LNCaP clone FGC (cell line): ENCODE measurements around the gene ATP5F1B.
"Not testable (repeated sequence)": the region's sequence is repeated elsewhere in the genome, so short reads cannot be mapped to it uniquely, and the experiment has no call there.

Experiments used
- DNase-seq: peaks from one replicate; pipeline ENCODE4 v3.0.0-alpha.2; 2011; ENCODE audit warnings: low read depth
- H3K4me3 ChIP-seq: 2 replicates; pipeline ENCODE4 v1.5.1; 2011; ENCODE audit warnings: mild to moderate bottlenecking, low read depth, low read length, control low read depth
- CTCF ChIP-seq: IDR thresholded peaks from 2 replicates; pipeline ENCODE4 v1.5.1; 2012; ENCODE audit warnings: mild to moderate bottlenecking; ENCODE audit not compliant: control insufficient read depth, insufficient read depth; ENCODE audit errors: extremely low read depth

ATP5F1B gene

GRCh38 chr12:56668197-56668457, 22.3 kb upstream of the ATP5F1B start:
- no peak for DNase-seq
- TF ChIP-seq CTCF: no peak
- no peak overlapping the region for H3K4me3 ChIP-seq

GRCh38 chr12:56661979-56662638, 16.3 kb upstream of the ATP5F1B start:
- DNase-seq: no peak
- no peak for TF ChIP-seq CTCF

GRCh38 chr12:56661560-56661959, 15.8 kb upstream of the ATP5F1B start:
- no peak for DNase-seq

More at GRCh38 chr12:56661979-56662638, 16.3 kb upstream of the ATP5F1B start:
- no peak overlapping the region for H3K4me3 ChIP-seq

GRCh38 chr12:56658921-56659320, 13.1 kb upstream of the ATP5F1B start:
- DNase-seq: no peak
- no peak overlapping the region for H3K4me3 ChIP-seq
- TF ChIP-seq CTCF: no peak

More at GRCh38 chr12:56661560-56661959, 15.8 kb upstream of the ATP5F1B start:
- no peak overlapping the region for H3K4me3 ChIP-seq
- no peak for TF ChIP-seq CTCF

GRCh38 chr12:56657416-56658379, 11.9 kb upstream of the ATP5F1B start:
- TF ChIP-seq CTCF: no peak
- DNase-seq: no peak

GRCh38 chr12:56653781-56654180, 8.0 kb upstream of the ATP5F1B start:
- not testable (repeated sequence) for DNase-seq

More at GRCh38 chr12:56657416-56658379, 11.9 kb upstream of the ATP5F1B start:
- no peak overlapping the region for H3K4me3 ChIP-seq

GRCh38 chr12:56648023-56648422, 2.2 kb upstream of the ATP5F1B start:
- DNase-seq, H3K4me3 ChIP-seq: not testable (repeated sequence)

More at GRCh38 chr12:56653781-56654180, 8.0 kb upstream of the ATP5F1B start:
- not testable (repeated sequence) for H3K4me3 ChIP-seq

- DNase-seq: no peak
- H3K4me3 ChIP-seq: peak overlapping the region; percentile 96
- TF ChIP-seq CTCF: no peak
Observed at GRCh38 chr12:56645201-56645716, 525 bp downstream of the ATP5F1B start.
